ENCODE measurements around the gene TINCR. TPM values are rescaled to one million over a fixed set of nuclear protein-coding genes. Genes with fewer than 3 reads are reported as not detected.

TINCR gene
- total RNA-seq, 2 donors from 2014 or later = 6.7 to 8.4 TPM

- no peak overlapping the region for H3K27ac ChIP-seq
- no peaks in the 10 kb centered on the region for H3K9me3 ChIP-seq
- H3K27me3 ChIP-seq (replicated peaks; ENCODE audit: insufficient read depth) = no peaks in the 10 kb centered on the region
- intact Hi-C loops (cut with DNase I) = no loop called here
- H3K4me1 ChIP-seq (replicated peaks) = no peaks in the 10 kb centered on the region
- 21% methylated on average over 13 of the region's 13 CpGs for WGBS
- H3K36me3 ChIP-seq = no peaks in the 10 kb centered on the region
- H3K4me3 ChIP-seq = no peak overlapping the region
- DNase-seq (ENCODE audit: low spot score) = no peak
- TF ChIP-seq POLR2AphosphoS5 (IDR thresholded peaks at IDR 0.05) = no peak
- TF ChIP-seq CTCF (IDR thresholded peaks at IDR 0.05) = no peak
- TF ChIP-seq POLR2A (IDR thresholded peaks at IDR 0.05) = no peak
Observed at GRCh38 chr19:5557691-5558090, 10.1 kb downstream of the TINCR start.

GRCh38 chr19:5554828-5555227 is 12.9 kb downstream of the TINCR start:
- Histone ChIP-seq H3K27ac (no peak overlapping the region), H3K36me3 (no peaks in the 10 kb centered on the region), H3K9me3 (no peaks in the 10 kb centered on the region), H3K4me3 (no peak overlapping the region), H3K27me3 (replicated peaks; ENCODE audit: insufficient read depth) (no peaks in the 10 kb centered on the region), H3K4me1 (replicated peaks) (no peaks in the 10 kb centered on the region)
- 89% methylated on average over 5 of the region's 5 CpGs for WGBS
- no peak for DNase-seq (ENCODE audit: low spot score)
- TF ChIP-seq CTCF (IDR thresholded peaks at IDR 0.05) (no peak), POLR2AphosphoS5 (IDR thresholded peaks at IDR 0.05) (no peak), POLR2A (IDR thresholded peaks at IDR 0.05) (no peak)
- intact Hi-C loops (cut with DNase I) = no loop called here

- TF ChIP-seq POLR2A (IDR thresholded peaks at IDR 0.05) (no peak), CTCF (IDR thresholded peaks at IDR 0.05) (no peak), POLR2AphosphoS5 (IDR thresholded peaks at IDR 0.05) (no peak)
- intact Hi-C loops (cut with DNase I) = no loop called here
- Histone ChIP-seq H3K27ac (no peak overlapping the region), H3K9me3 (no peaks in the 10 kb centered on the region), H3K36me3 (no peaks in the 10 kb centered on the region), H3K27me3 (replicated peaks; ENCODE audit: insufficient read depth) (no peaks in the 10 kb centered on the region), H3K4me1 (replicated peaks) (no peaks in the 10 kb centered on the region), H3K4me3 (no peak overlapping the region)
- WGBS = 53% methylated on average over 9 of the region's 9 CpGs
- no peak for DNase-seq (ENCODE audit: low spot score)
Observed at GRCh38 chr19:5553892-5554291, 13.9 kb downstream of the TINCR start.

GRCh38 chr19:5547881-5548280 is 19.9 kb downstream of the TINCR start:
- Histone ChIP-seq H3K27me3 (replicated peaks; ENCODE audit: insufficient read depth) (no peaks in the 10 kb centered on the region), H3K4me3 (no peak overlapping the region), H3K4me1 (replicated peaks) (no peaks in the 10 kb centered on the region), H3K27ac (no peak overlapping the region), H3K9me3 (no peaks in the 10 kb centered on the region), H3K36me3 (no peaks in the 10 kb centered on the region)
- 32% methylated on average over 8 of the region's 8 CpGs for WGBS
- intact Hi-C loops (cut with DNase I) = no loop called here
- no peak for DNase-seq (ENCODE audit: low spot score)
- TF ChIP-seq CTCF (IDR thresholded peaks at IDR 0.05) (peak; percentile 17 to 78 (median 68)), POLR2A (IDR thresholded peaks at IDR 0.05) (no peak), POLR2AphosphoS5 (IDR thresholded peaks at IDR 0.05) (peak; percentile 62)

GRCh38 chr19:5545984-5546383 is 21.8 kb downstream of the TINCR start:
- Histone ChIP-seq H3K4me3 (no peak overlapping the region), H3K27ac (no peak overlapping the region), H3K9me3 (no peaks in the 10 kb centered on the region), H3K4me1 (replicated peaks) (no peaks in the 10 kb centered on the region), H3K27me3 (replicated peaks; ENCODE audit: insufficient read depth) (no peaks in the 10 kb centered on the region), H3K36me3 (no peaks in the 10 kb centered on the region)
- intact Hi-C loops (cut with DNase I) = no loop called here
- 85% methylated on average over 4 of the region's 4 CpGs for WGBS
- TF ChIP-seq POLR2AphosphoS5 (IDR thresholded peaks at IDR 0.05) = no peak
- TF ChIP-seq CTCF (IDR thresholded peaks at IDR 0.05) = no peak
- no peak for TF ChIP-seq POLR2A (IDR thresholded peaks at IDR 0.05)
- no peak for DNase-seq (ENCODE audit: low spot score)

All from prostate gland (tissue), 2 donors.